SK-N-MC (cell line): ENCODE results near the gene OFD1.

Experiments
- FOXP2 ChIP-seq: optimal IDR thresholded peaks from 2 replicates; pipeline ENCODE3; 2011; ENCODE audit warnings: mild to moderate bottlenecking, moderate library complexity; ENCODE audit not compliant: insufficient read depth; ENCODE audit errors: extremely low read length, control extremely low read depth
- POLR2AphosphoS5 ChIP-seq: IDR thresholded peaks from 2 replicates; pipeline ENCODE4 v1.6.1; 2012; ENCODE audit warnings: mild to moderate bottlenecking, low read depth, low read length, borderline replicate concordance

DNA sequence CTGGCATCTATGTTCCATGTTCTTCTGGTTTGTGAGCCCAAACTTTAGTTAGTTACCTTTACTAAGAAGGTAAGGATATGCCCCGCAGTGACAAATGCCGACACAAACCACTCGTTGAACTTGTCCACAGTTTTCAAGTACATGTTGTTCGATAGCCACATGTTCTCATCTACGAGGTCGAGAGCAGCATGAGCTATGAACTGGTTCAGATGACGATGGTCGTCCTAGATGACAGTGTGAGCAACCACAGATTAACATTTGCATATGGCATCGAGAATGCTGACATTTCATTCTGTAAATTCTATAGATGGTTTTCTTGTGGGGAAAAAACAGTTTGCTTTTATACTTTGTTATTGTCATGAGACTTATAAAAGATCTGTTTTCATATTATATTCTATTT, 18.1 kb upstream of the OFD1 start:
- TF ChIP-seq FOXP2 (no peak), POLR2AphosphoS5 (no peak)
